ENCODE data around the gene ZFAND6. TPM values are rescaled to one million over a fixed set of nuclear protein-coding genes. Genes with fewer than 3 reads are reported as not detected.

ZFAND6 gene
- total and polyA plus RNA-seq, 10 of the 15 experiments (the other 5 are each of a cell fraction or from before 2014, with no cell fraction given), result 78.9 to 179 (median 135) TPM

DNA sequence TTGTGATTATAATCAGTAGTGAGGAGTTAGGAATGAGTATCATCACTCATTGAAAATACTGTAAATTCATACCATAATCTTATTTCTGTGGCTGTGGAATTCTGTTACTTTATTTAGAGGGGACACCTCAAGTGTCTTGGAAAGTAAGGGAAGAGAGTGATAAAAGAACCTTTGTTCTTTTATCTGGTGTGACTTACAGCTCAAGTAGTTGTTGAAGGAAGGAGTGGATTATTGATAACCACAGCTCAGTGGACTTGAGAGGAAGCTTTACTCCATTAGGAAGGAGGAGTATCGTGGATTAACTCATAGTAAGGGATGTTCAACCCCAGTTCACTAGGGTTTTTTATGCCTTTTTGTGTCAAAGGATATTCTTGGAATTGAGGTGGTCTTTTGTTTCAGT is 61.2 kb downstream of the ZFAND6 start:
- Histone ChIP-seq H3K9ac (ENCODE audit: control insufficient read depth, insufficient read depth, low read length) (no peak overlapping the region), H3K9me3 (replicated peaks; ENCODE audit: control insufficient read depth, insufficient read depth, low read length) (no peaks in the 10 kb centered on the region), H2AFZ (ENCODE audit: control insufficient read depth, low read depth, low read length) (no peak overlapping the region), H3K79me2 (ENCODE audit: control insufficient read depth, insufficient read depth, low read length) (peaks cover 19% of the 10 kb centered on the region), H3K4me3 (no peak overlapping the region), H3K4me2 (ENCODE audit: control insufficient read depth, insufficient read depth) (no peak overlapping the region), H3K27me3 (replicated peaks in 1 of 2; ENCODE audit: control insufficient read depth in 2 of 2, insufficient read depth in 2 of 2, low read length in 1 of 2) (no peaks in the 10 kb centered on the region), H3K4me1 (ENCODE audit: control insufficient read depth, insufficient read depth, low read length) (no peaks in the 10 kb centered on the region), H3K27ac (ENCODE audit: control insufficient read depth, insufficient read depth) (no peak overlapping the region), H3K36me3 (ENCODE audit: control insufficient read depth in 2 of 2, insufficient read depth in 2 of 2, low read length in 1 of 2) (peaks cover 4 to 12% of the 10 kb centered on the region in 2 experiments), H4K20me1 (ENCODE audit: control insufficient read depth, insufficient read depth) (no peaks in the 10 kb centered on the region)
- 100% methylated on average over 1 of the region's 1 CpG for WGBS (ENCODE audit: insufficient coverage, insufficient replicate concordance, low lambda C conversion rate, missing lambda C conversion rate)
- in situ Hi-C loops (cut with MboI), result no loop called here
- intact Hi-C loops (cut with micrococcal nuclease; ENCODE audit: unreplicated experiment), result no loop called here
- RAD21 ChIA-PET (ENCODE audit: unreplicated experiment), result no interaction called here
- DNase-seq (ENCODE audit: low read depth, low spot score) (no peak), ATAC-seq (no peak), FAIRE-seq (no peak)
- no peak for TF ChIP-seq EP300 (IDR thresholded peaks at IDR 0.05; ENCODE audit: borderline replicate concordance in 1 of 2, control insufficient read depth in 1 of 2, low read depth in 2 of 2, low read length in 2 of 2)
- no peak for TF ChIP-seq PAX5 (IDR thresholded peaks at IDR 0.05; ENCODE audit: borderline replicate concordance, low read depth, low read length)
- TF ChIP-seq NR2F1 (conservative IDR thresholded peaks at IDR 0.05), result no peak
- no peak for TF ChIP-seq STAT1 (conservative IDR thresholded peaks at IDR 0.05)
- no peak for TF ChIP-seq TAF1 (IDR thresholded peaks at IDR 0.05; ENCODE audit: borderline replicate concordance, low read depth, low read length)
- no peak for TF ChIP-seq IKZF2 (IDR thresholded peaks at IDR 0.05)
- TF ChIP-seq FOXM1 (IDR thresholded peaks at IDR 0.05; ENCODE audit: low read depth, low read length), result no peak
- no peak for TF ChIP-seq SP1 (IDR thresholded peaks at IDR 0.05; ENCODE audit: low read depth, low read length)
- no peak for TF ChIP-seq WRNIP1 (IDR thresholded peaks at IDR 0.05; ENCODE audit: borderline replicate concordance, low read depth, low read length)
- no peak for TF ChIP-seq MYC (IDR thresholded peaks at IDR 0.05; ENCODE audit: insufficient read depth, insufficient read length, insufficient replicate concordance, low read length, severe bottlenecking)
- TF ChIP-seq MEF2A (IDR thresholded peaks at IDR 0.05; ENCODE audit: insufficient read depth, low read depth, low read length), result no peak
- CTCF ChIA-PET, result interaction anchor here (0.7 kb wide), 1 partner anchor 60 kb away, joined by 3 read pairs; no protein-coding TSS in a partner anchor
- no TSS peak for BruUV-seq (replicated peaks)
- POLR2A ChIA-PET, result no interaction called here
- SMC1A ChIA-PET (ENCODE audit: uncharacterized antibody, unreplicated experiment), result no interaction called here

Measured in GM12878 (cell line).